Right lung (tissue), 10 donors: ENCODE data around the gene CHDH. TPM values are rescaled to one million over a fixed set of nuclear protein-coding genes. Genes with fewer than 3 reads are reported as not detected.

Experiments
- DNase-seq, 2 donors: peaks; one replicate each; pipeline ENCODE4 v3.0.0-alpha.2; 2013
- long read RNA-seq, 8 donors: transcript quantifications; one replicate each; lab custom pipeline, GENCODE V29; 2026
- polyA plus RNA-seq, 5 donors: library from polyadenylated mRNA; unstranded; fragments of 120-200 nt; gene quantifications; one replicate each; pipeline versions ENCODE4 v1.2.1 to v1.2.3, GENCODE V29; 2013; ENCODE audit warnings: inconsistent platforms in 1 of 5, low replicate concordance in 1 of 5; ENCODE audit not compliant: insufficient read length in 5 of 5, insufficient read depth in 1 of 5

The CHDH gene
- polyA plus RNA-seq: 1 to 10 TPM; 3.2 to 4.8 (median 3.3) TPM
- long read RNA-seq, donor 1: 0 reads
- long read RNA-seq, donor 2, full-length matches to known transcripts: 1 of 1 reads
- long read RNA-seq, donor 2, partial matches to known transcripts: 0 of 1 reads
- long read RNA-seq, donor 2, other reads (novel, unspliced or antisense): 0 of 1 reads
- long read RNA-seq, donor 3: 0 reads
- long read RNA-seq, donor 4, full-length matches to known transcripts: 1 of 1 reads
- long read RNA-seq, donor 4, partial matches to known transcripts: 0 of 1 reads
- long read RNA-seq, donor 4, other reads (novel, unspliced or antisense): 0 of 1 reads
- long read RNA-seq, donor 5, full-length matches to known transcripts: 1 of 1 reads
- long read RNA-seq, donor 5, partial matches to known transcripts: 0 of 1 reads
- long read RNA-seq, donor 5, other reads (novel, unspliced or antisense): 0 of 1 reads
- long read RNA-seq, donor 6, full-length matches to known transcripts: 1 of 1 reads
- long read RNA-seq, donor 6, partial matches to known transcripts: 0 of 1 reads
- long read RNA-seq, donor 6, other reads (novel, unspliced or antisense): 0 of 1 reads
- long read RNA-seq, donor 7, partial matches to known transcripts: 7 of 7 reads
- long read RNA-seq, donor 7, other reads (novel, unspliced or antisense): 0 of 7 reads
- long read RNA-seq, donor 8: 0 reads

GRCh38 chr3:53846134-53846850, at the start of gene CHDH, which contains the start of gene IL17RB:
CHDH (minus strand) TSS chr3:53846419; CDS start chr3:53824008, 22,411 bp downstream.
IL17RB (plus strand) TSS chr3:53846568; CDS start chr3:53846589, 21 bp downstream.
- peak; percentile 45 to 56 for DNase-seq

GRCh38 chr3:53892286-53892637, 46.0 kb upstream of the CHDH start:
- DNase-seq: no peak

- DNase-seq: peak; percentile 98 to 99
Measured at GRCh38 chr3:53891497-53892285, 45.5 kb upstream of the CHDH start, which contains the start of gene SELENOK. SELENOK (minus strand) TSS chr3:53891859.

- peak in 1 of 2 donors; percentile 12 for DNase-seq
Measured at GRCh38 chr3:53890726-53891475, 44.7 kb upstream of the CHDH start.

GRCh38 chr3:53888232-53888631, 42.0 kb upstream of the CHDH start:
- DNase-seq: no peak

- DNase-seq: no peak
Measured at GRCh38 chr3:53887446-53887845, 41.2 kb upstream of the CHDH start.

GRCh38 chr3:53885239-53885638, 39.0 kb upstream of the CHDH start:
- DNase-seq: no peak

GRCh38 chr3:53884623-53885022, 38.4 kb upstream of the CHDH start:
- DNase-seq: no peak

- DNase-seq: no peak
Measured at GRCh38 chr3:53883008-53883407, 36.8 kb upstream of the CHDH start.

- DNase-seq: peak; percentile 90 to 92
Measured at GRCh38 chr3:53881691-53882593, 35.7 kb upstream of the CHDH start, which contains the start of gene ACTR8. ACTR8 (minus strand) TSS chr3:53882152; CDS start chr3:53882101, 51 bp downstream.

GRCh38 chr3:53880396-53881345, 34.5 kb upstream of the CHDH start:
- DNase-seq: no peak

- no peak for DNase-seq
Measured at GRCh38 chr3:53865732-53866499, 19.7 kb upstream of the CHDH start.

- DNase-seq: no peak
Measured at GRCh38 chr3:53863145-53863544, 16.9 kb upstream of the CHDH start.

GRCh38 chr3:53862241-53862640, 16.0 kb upstream of the CHDH start:
- DNase-seq: no peak

GRCh38 chr3:53860196-53860595, 14.0 kb upstream of the CHDH start:
- DNase-seq: no peak

- DNase-seq: no peak
Measured at GRCh38 chr3:53859178-53859577, 13.0 kb upstream of the CHDH start.

GRCh38 chr3:53858096-53858741, 12.0 kb upstream of the CHDH start:
- no peak for DNase-seq
